NCI-H1105 (cell line): ENCODE data around the gene SLC12A3.

Experiments used
- DNase-seq: peaks from one replicate; lab custom pipeline; 2025; lab: John Stamatoyannopoulos, UW

Gene SLC12A3

GRCh38 chr16:56892705-56893104 lies 27.7 kb downstream of the SLC12A3 start:
- DNase-seq = no peak

- no peak for DNase-seq
Observed at GRCh38 chr16:56894331-56894917, 29.4 kb downstream of the SLC12A3 start.

GRCh38 chr16:56895813-56896212 lies 30.8 kb downstream of the SLC12A3 start:
- no peak for DNase-seq

DNA sequence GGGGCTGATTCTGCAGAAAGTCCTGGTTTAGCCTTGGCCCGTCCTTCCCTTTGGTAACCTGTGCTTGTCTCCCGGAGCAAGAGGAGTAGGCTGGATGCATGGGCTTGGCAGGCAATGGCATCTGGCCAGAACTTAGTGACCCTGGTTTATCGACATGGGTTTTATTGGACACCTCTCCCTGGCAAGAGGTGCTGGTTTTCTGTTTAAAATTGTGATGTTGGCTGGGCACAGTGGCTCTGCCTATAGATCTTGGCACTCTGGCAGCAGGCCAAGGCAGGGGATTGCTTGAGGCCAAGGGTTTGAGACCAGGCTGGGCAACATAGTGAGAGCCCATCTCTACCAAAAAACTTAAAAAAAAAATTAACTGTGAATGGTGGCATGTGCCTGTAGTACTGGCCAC lies 31.2 kb downstream of the SLC12A3 start:
- DNase-seq = no peak

DNA sequence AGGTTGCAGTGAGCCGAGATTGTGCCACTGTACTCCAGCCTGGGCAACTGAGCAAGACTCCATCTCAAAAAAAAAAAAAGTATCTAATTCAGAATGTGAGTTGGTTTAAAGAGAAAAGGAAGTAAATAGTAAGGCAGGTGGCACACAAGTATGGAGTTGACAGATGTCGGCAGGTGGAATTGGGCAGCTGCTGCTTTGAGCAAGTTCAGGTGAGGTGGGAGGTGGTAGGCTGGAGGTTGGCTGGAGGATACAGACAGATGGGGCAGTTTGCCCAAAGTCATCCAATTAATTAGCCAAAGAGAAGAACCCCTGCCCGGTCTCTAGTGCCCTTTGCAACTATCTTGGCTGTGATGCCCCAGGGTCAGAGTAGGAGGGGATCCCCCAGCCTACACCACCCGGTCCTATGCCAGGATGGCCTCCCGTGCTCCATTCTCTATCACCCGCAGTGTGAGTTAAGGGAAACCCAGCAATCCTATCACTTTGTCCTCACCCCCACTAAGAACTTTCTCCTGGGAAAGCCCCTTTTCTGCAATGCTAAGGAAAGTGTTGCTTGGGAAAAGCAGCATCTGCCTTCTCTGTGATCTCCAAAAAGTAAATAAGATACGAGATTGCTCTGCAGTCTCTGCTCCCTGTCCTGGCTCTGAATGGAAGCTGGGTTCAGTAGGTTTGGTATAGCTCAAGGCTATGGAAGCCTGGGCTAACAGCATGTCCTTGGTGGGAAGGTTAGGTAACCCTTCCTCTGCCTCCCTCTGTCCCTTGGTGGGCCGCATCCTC lies 32.2 kb downstream of the SLC12A3 start:
- no peak for DNase-seq

- no peak for DNase-seq
Observed at GRCh38 chr16:56898847-56899246, 33.8 kb downstream of the SLC12A3 start.

- no peak for DNase-seq
Observed at GRCh38 chr16:56903866-56904265, 38.9 kb downstream of the SLC12A3 start.

GRCh38 chr16:56907401-56907800 lies 42.4 kb downstream of the SLC12A3 start:
- no peak for DNase-seq

- no peak for DNase-seq
Observed at GRCh38 chr16:56909527-56909979, 44.5 kb downstream of the SLC12A3 start.

DNA sequence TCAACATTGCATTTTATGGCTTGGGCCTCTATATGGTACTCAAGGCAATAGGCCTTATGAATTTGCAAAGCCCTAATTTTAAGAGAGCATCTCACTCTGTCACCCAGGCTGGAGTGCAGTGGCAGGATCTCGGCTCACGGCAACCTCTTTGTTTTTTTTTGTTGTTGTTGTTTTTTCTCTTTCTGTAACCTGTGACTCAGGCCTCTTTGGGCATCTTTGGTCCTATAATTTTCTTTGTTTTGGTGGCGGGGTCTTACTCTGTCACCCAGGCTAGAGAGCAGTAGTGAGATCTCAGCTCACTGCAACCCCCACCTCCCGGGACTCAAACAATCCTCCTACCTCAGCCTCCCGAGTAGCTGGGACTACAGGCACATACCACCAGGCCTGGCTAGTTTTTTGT lies 45.1 kb downstream of the SLC12A3 start:
- DNase-seq = no peak

DNA sequence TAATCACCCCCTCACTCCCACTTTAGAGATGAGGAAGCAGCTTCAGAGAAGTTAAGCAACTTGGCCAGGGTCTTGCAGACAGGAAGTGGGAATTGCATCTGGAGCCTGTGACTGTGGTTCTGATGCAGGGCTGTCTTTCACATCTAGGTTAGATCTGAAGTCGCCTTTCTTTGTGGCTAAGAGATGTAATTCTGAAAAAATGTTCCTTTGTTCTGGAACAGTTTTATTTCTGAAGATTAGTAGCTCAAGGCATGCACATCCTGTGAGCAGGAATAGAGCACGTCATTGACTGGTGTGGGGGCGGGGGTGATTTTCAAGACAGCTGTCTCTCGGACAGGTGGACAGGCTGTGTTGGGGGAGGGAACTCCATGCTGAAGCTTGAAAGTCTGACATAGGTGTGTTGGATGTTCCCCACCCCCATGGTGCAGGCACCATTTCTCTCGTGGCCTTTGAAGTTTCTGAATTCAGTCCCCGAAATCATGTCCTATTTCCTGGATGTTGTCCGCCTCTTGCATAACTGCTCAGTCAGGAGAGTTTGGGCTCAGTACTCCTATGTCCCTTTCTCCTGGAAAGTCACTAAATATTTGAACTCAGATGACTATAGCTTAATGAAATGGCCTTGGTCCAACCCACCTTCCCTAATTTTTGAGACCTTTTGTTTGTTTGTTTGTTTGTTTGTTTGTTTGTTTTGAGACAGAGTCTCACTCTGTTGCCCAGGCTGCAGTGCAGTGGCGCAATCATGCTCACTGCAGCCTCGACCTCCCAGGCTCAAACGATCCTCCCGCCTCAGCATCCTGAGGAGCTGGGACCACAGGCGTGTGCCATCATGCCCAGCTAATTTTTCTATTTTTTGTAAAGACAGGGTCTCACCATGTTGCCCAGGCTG lies 45.9 kb downstream of the SLC12A3 start:
- DNase-seq = no peak

GRCh38 chr16:56911771-56912571 lies 47.0 kb downstream of the SLC12A3 start:
- DNase-seq = no peak

GRCh38 chr16:56912746-56913708 lies 48.0 kb downstream of the SLC12A3 start:
- no peak for DNase-seq

DNA sequence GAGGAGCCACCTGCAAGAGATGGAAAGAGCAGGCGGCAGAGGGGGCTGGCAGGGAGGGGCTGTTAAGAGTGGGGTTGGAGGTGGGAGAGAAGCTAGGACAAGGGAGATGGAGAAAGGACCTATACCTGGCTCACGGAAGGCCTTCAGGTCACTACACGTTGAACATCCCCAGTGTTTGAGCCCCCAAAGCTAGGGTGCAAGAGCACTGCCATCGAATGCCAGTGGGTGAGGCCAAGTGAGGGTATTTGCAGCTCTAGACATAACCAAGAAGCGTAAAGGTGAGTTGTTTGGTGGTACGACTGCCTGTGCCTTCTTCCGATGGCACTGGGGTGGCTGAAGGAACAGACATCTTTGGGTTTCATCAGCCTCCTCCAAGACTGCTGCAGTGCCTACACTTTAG lies 49.9 kb downstream of the SLC12A3 start:
- no peak for DNase-seq

DNA sequence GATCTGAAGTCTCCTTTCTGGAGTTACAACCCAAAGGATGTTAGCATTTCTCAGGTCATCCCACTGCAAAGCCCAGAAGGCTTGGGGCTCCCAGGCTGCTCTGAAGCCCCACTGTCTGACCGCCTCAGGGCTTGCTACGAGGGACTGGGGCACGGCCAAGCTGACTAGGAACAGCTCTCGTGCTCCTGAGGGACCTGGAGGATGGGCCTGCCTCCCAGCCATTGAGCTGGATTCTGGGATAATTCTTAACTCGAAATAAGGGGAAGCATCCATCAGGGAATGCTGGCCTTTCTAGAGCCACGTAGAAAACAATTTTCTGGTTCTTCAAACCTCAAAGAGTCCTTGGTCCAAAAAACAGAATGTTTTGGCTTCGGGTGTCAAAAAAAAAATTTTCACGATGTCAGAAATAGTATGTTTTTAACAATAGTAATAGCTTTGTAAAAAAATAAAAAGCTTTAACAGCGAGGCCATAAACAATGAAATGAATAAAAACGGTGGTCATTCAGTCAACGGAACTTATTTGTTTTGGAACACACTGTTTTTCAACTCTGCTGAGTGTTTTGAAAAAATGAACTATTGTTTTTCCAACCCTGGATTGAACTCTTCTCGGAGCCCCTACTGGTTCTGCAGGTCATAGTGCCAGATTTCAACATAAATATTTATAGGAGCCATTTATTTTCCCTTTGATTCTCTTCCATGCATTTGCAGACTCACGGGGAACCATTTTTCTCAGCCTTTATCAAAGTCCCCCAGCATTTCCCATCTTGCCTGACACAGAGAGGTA lies 50.5 kb downstream of the SLC12A3 start:
- DNase-seq = no peak

DNA sequence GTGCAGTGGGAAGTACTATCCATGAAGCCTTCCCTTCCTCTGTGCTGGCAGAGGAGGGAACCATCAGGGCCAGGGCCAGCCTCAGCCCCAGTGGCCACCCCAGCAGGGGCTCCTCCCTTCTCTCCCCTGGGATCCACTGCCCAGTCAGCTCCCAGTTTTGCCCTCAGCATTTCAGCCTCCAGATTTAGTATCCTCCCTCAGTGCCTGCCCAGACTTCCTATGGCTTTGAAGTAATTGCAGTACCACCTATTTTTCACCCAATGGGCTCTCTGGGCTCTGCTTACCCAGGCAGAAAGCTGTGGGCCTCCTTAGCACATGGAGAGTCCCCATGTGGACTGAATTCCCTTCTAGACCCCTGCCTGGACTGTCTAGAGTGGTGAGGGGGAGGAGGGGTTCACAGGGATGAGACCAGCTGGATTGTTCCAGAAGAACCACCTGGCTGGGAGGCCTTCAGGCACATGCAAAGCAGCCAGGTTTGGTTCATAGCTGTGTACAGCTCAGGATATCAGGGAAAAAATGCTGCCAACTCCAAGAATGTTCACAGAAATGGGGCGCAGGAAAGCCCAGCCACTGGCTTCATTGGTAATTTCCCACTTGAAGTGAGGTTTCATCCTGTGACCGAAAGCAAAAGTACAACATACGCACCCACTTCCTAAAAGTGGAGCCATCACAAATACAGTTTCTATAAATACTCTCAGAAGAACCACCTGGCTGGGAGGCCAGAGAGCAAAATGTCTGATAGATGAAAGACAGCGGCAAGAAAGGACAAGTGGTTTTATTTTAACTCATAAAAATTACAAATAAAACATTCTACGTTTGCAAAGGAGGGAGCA lies 51.8 kb downstream of the SLC12A3 start:
- no peak for DNase-seq

DNA sequence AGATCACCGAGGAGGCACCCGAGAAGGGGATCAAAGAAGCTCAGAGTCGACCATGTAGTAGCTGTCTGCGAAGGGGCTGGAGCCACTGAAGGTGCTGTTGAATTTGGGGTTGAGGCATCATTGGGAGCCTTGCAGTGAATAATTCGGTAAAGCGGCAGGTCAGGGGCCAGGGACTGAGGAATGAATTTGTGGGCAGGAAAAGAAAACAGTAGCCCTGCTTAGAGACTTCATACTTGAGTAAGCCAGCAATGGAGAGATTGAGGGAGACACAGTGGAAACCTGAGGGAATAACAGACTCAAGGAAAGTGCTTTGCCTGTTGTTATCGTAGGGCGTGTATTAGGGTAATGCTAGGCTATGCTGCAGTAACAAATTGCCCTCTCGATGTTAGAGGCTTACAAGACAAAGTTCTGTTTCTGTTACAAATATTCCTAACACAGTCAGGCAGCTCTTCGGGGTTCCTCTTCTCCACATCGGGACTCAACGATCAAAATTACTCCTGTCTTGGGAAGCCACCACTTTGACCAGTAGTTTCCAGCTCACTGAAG lies 53.5 kb downstream of the SLC12A3 start:
- no peak for DNase-seq

DNA sequence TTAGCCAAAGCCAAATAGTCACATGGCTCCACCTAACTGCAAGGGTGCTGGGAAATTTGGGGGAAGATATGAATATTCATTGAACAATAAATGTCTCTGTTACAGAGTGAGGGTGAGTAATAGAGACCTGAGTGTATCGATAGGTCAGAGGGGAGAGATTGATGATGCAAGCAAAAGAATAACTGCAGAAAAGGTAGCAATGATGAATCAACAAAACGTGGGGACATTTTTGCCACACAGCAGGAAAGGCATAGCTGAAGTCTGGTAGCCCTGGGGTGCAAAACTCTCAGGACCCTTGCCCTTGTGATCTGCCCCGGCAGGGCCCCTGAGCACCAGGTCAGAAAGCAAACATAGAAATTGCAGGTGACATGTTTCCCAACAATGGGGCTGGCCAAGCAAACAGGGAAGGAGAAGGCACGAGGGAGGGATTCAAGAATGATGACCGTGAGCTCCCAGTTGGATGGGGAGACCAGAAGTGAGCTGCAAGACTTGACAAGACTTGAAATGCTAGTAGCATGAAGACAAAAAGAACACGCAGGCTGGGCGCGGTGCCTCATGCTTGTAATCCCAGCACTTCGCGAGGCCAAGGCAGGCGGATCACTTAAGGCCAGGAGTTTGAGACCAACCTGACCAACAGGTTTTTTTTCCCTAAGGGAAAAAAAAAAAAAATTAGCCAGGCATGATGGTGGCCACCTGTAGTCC lies 54.2 kb downstream of the SLC12A3 start:
- DNase-seq = no peak
